GM10248 (cell line): Measurements from ENCODE around the gene INPP4A.

Source experiments
- CTCF ChIA-PET: fragments of 300-600 bp; sonication (Branson Sonifier 250); formaldehyde crosslinking; extraction: SDS; loops from one replicate; lab custom pipeline; 2021; ENCODE audit warnings: antibody characterized with exemption; lab: Yijun Ruan, JAX
- POLR2A ChIA-PET: fragments of 350-650 bp; sonication (Branson Sonifier 250); formaldehyde crosslinking; extraction: SDS; loops from one replicate; lab custom pipeline; 2020; ENCODE audit warnings: antibody characterized with exemption; lab: Yijun Ruan, JAX
- DNase-seq: peaks from one replicate; pipeline ENCODE4 v3.0.0; 2012; ENCODE audit errors: extremely low spot score
- CTCF ChIP-seq: IDR thresholded peaks from 2 replicates; pipeline ENCODE4 v1.5.1; 2012; ENCODE audit warnings: mild to moderate bottlenecking, low read depth; ENCODE audit errors: extremely low read depth, missing control alignments, control extremely low read depth

Gene INPP4A

DNA sequence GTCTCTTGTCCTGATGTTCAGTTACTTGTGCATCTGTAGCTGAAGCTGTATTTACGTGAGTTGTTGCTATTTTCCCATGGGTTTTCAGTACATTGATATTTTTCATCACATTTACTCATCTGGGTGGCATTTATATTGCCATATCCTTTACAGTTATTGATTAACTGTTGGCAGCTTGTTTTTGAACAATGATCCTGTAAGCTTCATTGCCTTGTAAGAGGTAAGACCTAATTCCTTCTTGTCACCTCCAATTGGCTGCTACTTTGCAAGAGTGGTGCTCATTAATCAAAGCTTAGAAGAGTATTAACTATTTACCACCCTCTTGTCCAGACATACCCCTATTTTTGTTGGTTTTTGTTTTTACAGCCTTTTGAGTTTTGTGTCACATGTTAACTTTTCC, 88.9 kb downstream of the INPP4A start:
- no peak for DNase-seq
- ChIA-PET CTCF (interaction anchor here (1.4 to 3.8 kb wide), 3 partner anchors 9 to 49 kb away, joined by 4 to 15 read pairs (median 5); no protein-coding TSS in a partner anchor), POLR2A (no interaction called here)
- TF ChIP-seq CTCF, result no peak

DNA sequence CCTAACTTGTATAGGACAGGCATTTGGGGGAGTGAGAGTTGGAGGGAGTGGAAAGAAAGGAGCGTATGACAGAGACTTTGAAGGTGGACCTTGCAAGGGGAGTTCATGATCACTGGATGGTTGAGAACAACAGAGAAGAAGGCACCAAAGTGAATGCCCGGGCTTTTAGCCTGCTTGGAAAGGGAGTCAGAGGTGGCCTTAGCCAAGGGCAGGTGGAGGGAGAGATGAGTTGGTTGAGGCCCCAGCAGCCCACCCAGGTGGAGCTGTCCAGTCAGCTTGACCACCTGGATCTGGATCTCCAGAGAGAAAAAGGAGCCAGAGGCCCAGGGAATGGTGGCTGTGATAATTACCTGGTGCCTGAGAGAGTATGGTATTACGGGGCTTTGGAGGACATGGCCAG, 90.1 kb downstream of the INPP4A start:
- no peak for TF ChIP-seq CTCF
- ChIA-PET POLR2A (no interaction called here), CTCF (interaction anchor here (3.8 kb wide), 1 partner anchor 8 kb away, joined by 15 read pairs; no protein-coding TSS in a partner anchor)

DNA sequence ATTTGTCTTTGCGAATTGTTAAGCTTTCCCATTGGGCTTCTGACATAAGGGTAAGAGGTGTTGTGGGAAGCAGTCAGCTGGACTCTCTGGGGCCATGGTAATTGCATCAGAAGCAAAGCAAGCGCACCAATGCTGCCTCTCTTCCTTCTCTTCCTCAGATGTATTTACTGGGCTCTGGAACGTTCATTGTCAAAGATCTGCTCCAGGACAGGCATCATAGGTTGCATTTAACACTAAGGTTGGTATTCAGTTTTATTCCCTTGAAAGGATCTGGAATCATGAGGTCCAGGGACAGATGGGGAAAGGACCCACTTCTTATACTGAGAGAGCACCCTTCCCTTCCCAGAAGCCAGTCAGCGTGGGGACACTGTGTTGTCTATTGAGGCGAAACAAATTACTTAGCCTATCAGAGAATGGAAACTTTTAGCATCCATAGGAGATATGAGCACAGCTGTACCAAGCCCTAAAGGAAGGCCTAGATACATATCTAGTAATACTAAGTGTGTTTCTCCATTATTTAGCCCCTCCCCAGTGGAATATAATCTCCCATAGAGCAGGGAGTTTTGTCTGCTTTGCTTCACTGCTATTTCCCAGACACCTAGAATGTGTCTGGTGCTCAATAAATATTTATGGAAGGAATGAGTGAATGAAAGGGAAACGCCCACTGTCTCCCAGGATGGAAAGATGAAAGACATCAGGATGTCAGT, 91.5 kb downstream of the INPP4A start:
- ChIA-PET CTCF (no interaction called here), POLR2A (no interaction called here)
- no peak for DNase-seq
- no peak for TF ChIP-seq CTCF

More for the DNA sequence above, 90.1 kb downstream of the INPP4A start:
- DNase-seq, result no peak

- ChIA-PET POLR2A (no interaction called here), CTCF (interaction anchor here (0.6 kb wide), 1 partner anchor 31 kb away, joined by 3 read pairs; no protein-coding TSS in a partner anchor)
- TF ChIP-seq CTCF, result no peak
- no peak for DNase-seq
These were observed 92.9 kb downstream of the INPP4A start for GRCh38 chr2:98537390-98538126.

- ChIA-PET CTCF (no interaction called here), POLR2A (no interaction called here)
- no peak for TF ChIP-seq CTCF
- DNase-seq, result no peak
These were observed 93.8 kb downstream of the INPP4A start for GRCh38 chr2:98538280-98539041.
